Parathyroid adenoma (tissue), 2 donors: Measurements from ENCODE around the gene PSPN.

Experiments used
- H2AFZ ChIP-seq: fragments of 300-600 bp; sonication (generic); one replicate; pipeline ENCODE4 v1.7.0; 2017; ENCODE audit warnings: antibody characterized with exemption, mild to moderate bottlenecking
- H3K27ac ChIP-seq: fragments of 300-600 bp; sonication (generic); one replicate; pipeline ENCODE4 v1.7.0; 2017
- H3K27me3 ChIP-seq: fragments of 300-600 bp; sonication (generic); one replicate; pipeline ENCODE4 v1.7.0; 2017; ENCODE audit warnings: low read length; ENCODE audit not compliant: control insufficient read depth, insufficient read depth
- H3K36me3 ChIP-seq: fragments of 300-600 bp; sonication (generic); one replicate; pipeline ENCODE4 v1.7.0; 2017; ENCODE audit warnings: low read length; ENCODE audit not compliant: control insufficient read depth, insufficient read depth
- H3K4me1 ChIP-seq: fragments of 300-600 bp; sonication (generic); one replicate; pipeline ENCODE4 v1.7.0; 2017; ENCODE audit warnings: control low read depth
- H3K4me2 ChIP-seq: fragments of 300-600 bp; sonication (generic); one replicate; pipeline ENCODE4 v1.7.0; 2017; ENCODE audit warnings: low read length
- H3K4me3 ChIP-seq: fragments of 300-600 bp; sonication (generic); one replicate; pipeline ENCODE4 v1.7.0; 2017; ENCODE audit warnings: low read depth, low read length
- H3K79me2 ChIP-seq: fragments of 300-600 bp; sonication (generic); one replicate; pipeline ENCODE4 v1.7.0; 2017; ENCODE audit warnings: control low read depth
- H3K9ac ChIP-seq: fragments of 300-600 bp; sonication (generic); one replicate; pipeline ENCODE4 v1.7.0; 2017; ENCODE audit warnings: mild to moderate bottlenecking
- H3K9me3 ChIP-seq: fragments of 300-600 bp; sonication (generic); one replicate; pipeline ENCODE4 v1.7.0; 2017; ENCODE audit warnings: low read length; ENCODE audit not compliant: control insufficient read depth
- CTCF ChIP-seq: fragments of 300-600 bp; sonication (generic); IDR thresholded peaks from one replicate; pipeline ENCODE4 v1.7.0; 2017; ENCODE audit warnings: antibody characterized with exemption, mild to moderate bottlenecking
- donor health status: primary hyperparathyroidism.

Gene PSPN

GRCh38 chr19:6373813-6374108 lies 2.0 kb downstream of the PSPN start:
- Histone ChIP-seq H3K4me2 (peak overlapping the region; percentile 65), H3K27me3 (no peaks in the 10 kb centered on the region), H3K4me1 (no peaks in the 10 kb centered on the region), H3K4me3 (no peak overlapping the region), H3K9ac (no peak overlapping the region), H3K27ac (peak overlapping the region; percentile 100), H2AFZ (no peak overlapping the region), H3K79me2 (no peaks in the 10 kb centered on the region), H3K36me3 (no peaks in the 10 kb centered on the region), H3K9me3 (no peaks in the 10 kb centered on the region)
- no peak for TF ChIP-seq CTCF

GRCh38 chr19:6373096-6373812 lies 2.5 kb downstream of the PSPN start:
- H3K9me3 ChIP-seq = no peaks in the 10 kb centered on the region
- no peaks in the 10 kb centered on the region for H3K27me3 ChIP-seq
- peak overlapping the region; percentile 97 for H3K4me2 ChIP-seq
- H2AFZ ChIP-seq = peak overlapping the region; percentile 96
- no peaks in the 10 kb centered on the region for H3K36me3 ChIP-seq
- peak overlapping the region; percentile 99 for H3K9ac ChIP-seq
- no peaks in the 10 kb centered on the region for H3K79me2 ChIP-seq
- H3K4me3 ChIP-seq = peak overlapping the region; percentile 99
- TF ChIP-seq CTCF = no peak
- peak overlapping the region; percentile 100 for H3K27ac ChIP-seq
- no peaks in the 10 kb centered on the region for H3K4me1 ChIP-seq

DNA sequence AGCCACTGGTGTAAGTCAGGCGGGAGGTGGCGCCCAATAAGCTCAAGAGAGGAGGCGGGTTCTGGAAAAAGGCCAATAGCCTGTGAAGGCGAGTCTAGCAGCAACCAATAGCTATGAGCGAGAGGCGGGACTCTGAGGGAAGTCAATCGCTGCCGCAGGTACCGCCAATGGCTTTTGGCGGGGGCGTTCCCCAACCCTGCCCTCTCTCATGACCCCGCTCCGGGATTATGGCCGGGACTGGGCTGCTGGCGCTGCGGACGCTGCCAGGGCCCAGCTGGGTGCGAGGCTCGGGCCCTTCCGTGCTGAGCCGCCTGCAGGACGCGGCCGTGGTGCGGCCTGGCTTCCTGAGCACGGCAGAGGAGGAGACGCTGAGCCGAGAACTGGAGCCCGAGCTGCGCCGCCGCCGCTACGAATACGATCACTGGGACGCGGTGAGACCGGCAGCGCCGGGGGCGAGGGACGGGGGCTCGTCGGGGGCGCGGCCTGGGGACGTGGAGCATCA lies 3.1 kb downstream of the PSPN start, which contains the start of gene ALKBH7:
TSS of gene ALKBH7 (plus strand) at position 201 of the 502 bp plus-strand sequence. CDS start at position 228, 27 bp downstream.
- no peaks in the 10 kb centered on the region for H3K36me3 ChIP-seq
- H3K9ac ChIP-seq = peak within 1 kb of the TSS; percentile 99
- H3K9me3 ChIP-seq = no peaks in the 10 kb centered on the region
- TF ChIP-seq CTCF = peak; percentile 2
- no peaks in the 10 kb centered on the region for H3K4me1 ChIP-seq
- peak within 1 kb of the TSS; percentile 99 for H3K4me3 ChIP-seq
- H2AFZ ChIP-seq = peak within 1 kb of the TSS; percentile 96
- peak within 1 kb of the TSS; percentile 97 for H3K4me2 ChIP-seq
- no peaks in the 10 kb centered on the region for H3K79me2 ChIP-seq
- H3K27ac ChIP-seq = peak within 1 kb of the TSS; percentile 100
- H3K27me3 ChIP-seq = no peaks in the 10 kb centered on the region

GRCh38 chr19:6364353-6364752 lies 11.4 kb downstream of the PSPN start:
- H3K36me3 ChIP-seq = no peaks in the 10 kb centered on the region
- H3K4me1 ChIP-seq = peaks cover 5% of the 10 kb centered on the region
- no peak overlapping the region for H2AFZ ChIP-seq
- H3K4me2 ChIP-seq = no peak overlapping the region
- H3K27ac ChIP-seq = no peak overlapping the region
- no peak overlapping the region for H3K9ac ChIP-seq
- H3K9me3 ChIP-seq = no peaks in the 10 kb centered on the region
- H3K27me3 ChIP-seq = no peaks in the 10 kb centered on the region
- no peak for TF ChIP-seq CTCF
- no peak overlapping the region for H3K4me3 ChIP-seq
- no peaks in the 10 kb centered on the region for H3K79me2 ChIP-seq

DNA sequence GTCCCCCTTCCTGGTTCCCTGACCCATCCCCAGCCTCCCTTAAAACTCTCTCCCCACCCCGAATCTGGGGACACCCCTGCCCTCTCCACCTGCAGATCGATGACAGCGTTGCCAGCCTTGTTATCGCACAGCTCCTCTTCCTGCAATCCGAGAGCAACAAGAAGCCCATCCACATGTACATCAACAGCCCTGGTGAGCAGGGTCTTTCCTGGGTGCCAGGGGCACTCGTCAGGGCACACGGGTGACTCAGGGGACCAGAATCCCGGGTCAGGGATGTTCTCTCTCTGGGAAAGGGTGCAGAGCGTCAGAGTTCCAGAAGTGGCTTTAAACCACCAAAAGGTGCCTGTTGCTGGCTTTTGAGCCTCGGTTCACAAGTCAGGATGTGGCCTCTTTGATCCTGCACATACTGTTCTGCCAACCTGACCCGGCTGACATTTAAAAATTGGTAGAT lies 13.4 kb downstream of the PSPN start:
- no peak overlapping the region for H3K9ac ChIP-seq
- peak overlapping the region; percentile 67 for H3K27ac ChIP-seq
- H3K4me1 ChIP-seq = peaks cover 7% of the 10 kb centered on the region
- no peaks in the 10 kb centered on the region for H3K9me3 ChIP-seq
- H2AFZ ChIP-seq = peak overlapping the region; percentile 92
- peak overlapping the region; percentile 85 for H3K4me2 ChIP-seq
- no peak for TF ChIP-seq CTCF
- no peaks in the 10 kb centered on the region for H3K27me3 ChIP-seq
- H3K36me3 ChIP-seq = no peaks in the 10 kb centered on the region
- H3K4me3 ChIP-seq = peak overlapping the region; percentile 69
- no peaks in the 10 kb centered on the region for H3K79me2 ChIP-seq
